Keratinocyte (primary cell): Measurements from ENCODE around the gene PCNT.

Experiments used
- CTCF ChIP-seq, 3 experiments: IDR thresholded peaks in 1 of 3; conservative IDR thresholded peaks in 1 of 3; optimal IDR thresholded peaks in 1 of 3; 2 replicates in 2 of 3; 3 replicates in 1 of 3; pipeline versions ENCODE3 to v1.5.1; 2011; ENCODE audit warnings: low read length in 3 of 3, mild to moderate bottlenecking in 3 of 3, moderate library complexity in 2 of 3, control low read depth in 1 of 3, inconsistent platforms in 1 of 3; ENCODE audit not compliant: insufficient read depth in 2 of 3; ENCODE audit errors: extremely low read depth in 1 of 3
- EZH2 ChIP-seq: IDR thresholded peaks from one replicate; pipeline ENCODE4 v1.6.1; 2012; ENCODE audit warnings: inconsistent platforms, mild to moderate bottlenecking, low read length, moderate library complexity

GRCh38 chr21:46397211-46397905 lies 73.4 kb downstream of the PCNT start:
- no peak for TF ChIP-seq CTCF (optimal IDR thresholded peaks at IDR 0.05 in 1 of 3, IDR thresholded peaks at IDR 0.05 in 1 of 3, conservative IDR thresholded peaks at IDR 0.05 in 1 of 3; ENCODE audit: extremely low read depth in 1 of 3, insufficient read depth in 2 of 3, low read length in 3 of 3)
- no peak for TF ChIP-seq EZH2
